IMR-90 (cell line): ENCODE data around the gene ZMIZ1.

Experiments used
- CTCF ChIP-seq: conservative IDR thresholded peaks from 2 replicates; pipeline ENCODE4 v1.5.1; 2012; ENCODE audit warnings: mild to moderate bottlenecking, low read depth, low read length, improper control_type of control experiment
- MAFK ChIP-seq: IDR thresholded peaks from 2 replicates; pipeline ENCODE4 v1.6.1; 2012; ENCODE audit warnings: low read depth, low read length, improper control_type of control experiment
- NFE2L2 ChIP-seq: fragments of 150-350 bp; IDR thresholded peaks from 2 replicates; pipeline ENCODE4 v1.6.1; 2016; ENCODE audit warnings: low read depth, mild to moderate bottlenecking, low read length
- POLR2A ChIP-seq: IDR thresholded peaks from 2 replicates; pipeline ENCODE4 v1.6.1; 2012; ENCODE audit warnings: mild to moderate bottlenecking, low read depth, low read length
- RAD21 ChIP-seq: IDR thresholded peaks from 2 replicates; pipeline ENCODE4 v1.6.1; 2012; ENCODE audit warnings: low read length, improper control_type of control experiment
- RCOR1 ChIP-seq: IDR thresholded peaks from 2 replicates; pipeline ENCODE4 v1.6.1; 2012; ENCODE audit warnings: mild to moderate bottlenecking, low read length, improper control_type of control experiment; ENCODE audit not compliant: insufficient replicate concordance
- RFX5 ChIP-seq: IDR thresholded peaks from 2 replicates; pipeline ENCODE4 v1.8.0; 2012; ENCODE audit warnings: low read depth, mild to moderate bottlenecking, low read length, moderate library complexity
- SMC3 ChIP-seq: fragments of 150-350 bp; IDR thresholded peaks from 2 replicates; pipeline ENCODE4 v1.6.1; 2016; ENCODE audit warnings: low read depth, mild to moderate bottlenecking, antibody characterized with exemption, low read length, moderate library complexity
- USF2 ChIP-seq: fragments of 150-350 bp; IDR thresholded peaks from 2 replicates; pipeline ENCODE4 v1.6.1; 2017; ENCODE audit warnings: mild to moderate bottlenecking, antibody characterized with exemption, low read length, low read depth

- no peak for TF ChIP-seq CTCF
- no peak for TF ChIP-seq POLR2A
- no peak for TF ChIP-seq RAD21
- TF ChIP-seq USF2, result no peak
- TF ChIP-seq RCOR1, result no peak
- TF ChIP-seq RFX5, result no peak
- TF ChIP-seq MAFK, result no peak
- no peak for TF ChIP-seq NFE2L2
- TF ChIP-seq SMC3, result no peak
Observed at GRCh38 chr10:79153745-79154144, 85.0 kb downstream of the ZMIZ1 start.
